T-helper 1 cell treated with Interleukin-12 subunit alpha and Interleukin-12 subunit beta and Interleukin-4 antibody, amounts not matched to agents 30 μg/mL and 1 μg/mL, for 36 hours (primary cell): ENCODE results near the gene LHX2.

Experiments used
- H3K27ac Mint-ChIP-seq: one replicate; pipeline ENCODE4 v1.8.0; 2021; ENCODE audit warnings: mild to moderate bottlenecking, mixed read lengths
- H3K27me3 Mint-ChIP-seq: one replicate; pipeline ENCODE4 v1.8.0; 2021; ENCODE audit warnings: low read depth, mixed read lengths
- H3K36me3 Mint-ChIP-seq: one replicate; pipeline ENCODE4 v1.8.0; 2021; ENCODE audit warnings: low read depth, mixed read lengths
- H3K4me1 Mint-ChIP-seq: one replicate; pipeline ENCODE4 v1.8.0; 2021; ENCODE audit warnings: low read depth, mixed read lengths
- H3K4me3 Mint-ChIP-seq: one replicate; pipeline ENCODE4 v1.8.0; 2021; ENCODE audit warnings: mild to moderate bottlenecking, moderate library complexity, mixed read lengths
- H3K9me3 Mint-ChIP-seq: one replicate; pipeline ENCODE4 v1.8.0; 2021; ENCODE audit warnings: mixed read lengths

Gene LHX2

DNA sequence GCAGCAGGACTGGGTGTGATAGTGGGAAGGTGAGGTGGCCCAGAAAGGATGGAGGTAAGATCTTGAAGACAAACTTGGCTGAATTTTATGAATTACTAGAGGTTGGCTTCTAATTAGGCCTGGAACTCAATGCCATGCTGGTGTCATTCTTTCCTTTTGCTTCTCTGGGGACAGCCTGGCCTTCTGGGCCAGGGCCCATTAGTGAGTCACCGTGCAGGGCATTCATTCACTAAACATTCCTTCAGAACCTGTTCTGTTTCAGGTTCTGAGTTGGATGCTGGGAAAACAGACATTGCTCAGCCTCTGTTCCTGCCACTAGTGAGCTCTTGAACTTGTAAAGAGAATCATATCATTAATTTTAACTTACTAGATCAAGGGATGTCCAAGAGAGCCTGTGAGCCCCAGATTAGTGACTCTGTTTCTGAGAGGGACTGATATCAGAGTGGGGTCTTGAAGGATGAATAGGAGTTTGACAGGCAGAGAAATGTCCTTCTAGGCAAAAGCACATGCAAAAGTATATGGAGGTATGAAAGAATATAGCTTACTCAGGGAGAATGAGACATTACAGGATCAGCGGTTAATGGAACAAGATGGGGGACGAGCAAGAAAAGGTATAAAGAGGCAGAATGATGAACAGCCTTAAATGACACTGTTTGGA, 66.5 kb downstream of the LHX2 start:
- no peak overlapping the region for H3K27ac Mint-ChIP-seq
- H3K4me1 Mint-ChIP-seq, result no peaks in the 10 kb centered on the region
- H3K36me3 Mint-ChIP-seq, result no peaks in the 10 kb centered on the region
- no peak overlapping the region for H3K4me3 Mint-ChIP-seq
- H3K9me3 Mint-ChIP-seq, result no peaks in the 10 kb centered on the region
- H3K27me3 Mint-ChIP-seq, result peaks cover 3% of the 10 kb centered on the region

GRCh38 chr9:124078641-124079040, 67.1 kb downstream of the LHX2 start:
- H3K4me1 Mint-ChIP-seq, result no peaks in the 10 kb centered on the region
- no peaks in the 10 kb centered on the region for H3K9me3 Mint-ChIP-seq
- no peak overlapping the region for H3K27ac Mint-ChIP-seq
- H3K4me3 Mint-ChIP-seq, result no peak overlapping the region
- H3K27me3 Mint-ChIP-seq, result peaks cover 3% of the 10 kb centered on the region
- H3K36me3 Mint-ChIP-seq, result no peaks in the 10 kb centered on the region

GRCh38 chr9:124079176-124079925, 67.8 kb downstream of the LHX2 start:
- H3K36me3 Mint-ChIP-seq, result no peaks in the 10 kb centered on the region
- peaks cover 4% of the 10 kb centered on the region for H3K27me3 Mint-ChIP-seq
- H3K27ac Mint-ChIP-seq, result no peak overlapping the region
- H3K9me3 Mint-ChIP-seq, result no peaks in the 10 kb centered on the region
- no peak overlapping the region for H3K4me3 Mint-ChIP-seq
- no peaks in the 10 kb centered on the region for H3K4me1 Mint-ChIP-seq

GRCh38 chr9:124082622-124083021, 71.1 kb downstream of the LHX2 start:
- H3K27me3 Mint-ChIP-seq, result peaks cover 10% of the 10 kb centered on the region
- H3K36me3 Mint-ChIP-seq, result no peaks in the 10 kb centered on the region
- no peaks in the 10 kb centered on the region for H3K4me1 Mint-ChIP-seq

More at GRCh38 chr9:124082622-124083021, 71.1 kb downstream of the LHX2 start:
- Mint-ChIP-seq H3K27ac (no peak overlapping the region), H3K9me3 (no peaks in the 10 kb centered on the region), H3K4me3 (no peak overlapping the region)
